HUES6 (cell line): Measurements from ENCODE around the gene ERICH2.

Experiments
- H3K27ac ChIP-seq: 2 replicates; pipeline ENCODE4 v1.7.0; 2013; ENCODE audit warnings: low read depth, mild to moderate bottlenecking, low read length, inconsistent platforms
- H3K27me3 ChIP-seq: 2 replicates; pipeline ENCODE4 v1.6.1; 2013; ENCODE audit warnings: low read length; ENCODE audit not compliant: control insufficient read depth, insufficient read depth
- H3K36me3 ChIP-seq: 2 replicates; pipeline ENCODE4 v1.6.1; 2013; ENCODE audit warnings: low read length; ENCODE audit not compliant: control insufficient read depth, insufficient read depth
- H3K4me1 ChIP-seq: 2 replicates; pipeline ENCODE4 v1.6.1; 2013; ENCODE audit warnings: low read length; ENCODE audit not compliant: control insufficient read depth, insufficient read depth
- H3K4me3 ChIP-seq: 2 replicates; pipeline ENCODE4 v1.5.1; 2013; ENCODE audit warnings: low read depth, low read length
- H3K9ac ChIP-seq: one replicate; pipeline ENCODE4 v1.6.1; 2013; ENCODE audit warnings: mild to moderate bottlenecking, low read length
- H3K9me3 ChIP-seq: 2 replicates; pipeline ENCODE4 v1.6.1; 2013; ENCODE audit warnings: low read depth, low read length; ENCODE audit not compliant: control insufficient read depth, insufficient read depth

The ERICH2 gene

GRCh38 chr2:170846314-170846713 is 76.1 kb downstream of the ERICH2 start:
- no peaks in the 10 kb centered on the region for H3K4me1 ChIP-seq
- no peak overlapping the region for H3K27ac ChIP-seq
- no peak overlapping the region for H3K4me3 ChIP-seq
- peaks cover 50% of the 10 kb centered on the region; the same call in 1 of the 2 replicates for H3K36me3 ChIP-seq
- H3K9me3 ChIP-seq = no peaks in the 10 kb centered on the region
- H3K27me3 ChIP-seq = no peaks in the 10 kb centered on the region
- H3K9ac ChIP-seq = no peak overlapping the region

- Histone ChIP-seq H3K36me3 (peaks cover 57% of the 10 kb centered on the region; the same call in 1 of the 2 replicates), H3K4me1 (no peaks in the 10 kb centered on the region), H3K27me3 (no peaks in the 10 kb centered on the region), H3K4me3 (no peak overlapping the region), H3K9me3 (no peaks in the 10 kb centered on the region), H3K27ac (no peak overlapping the region), H3K9ac (no peak overlapping the region)
Observed at GRCh38 chr2:170847716-170848115, 77.5 kb downstream of the ERICH2 start.
